ENCODE measurements around the gene CD2. TPM values are rescaled to one million over a fixed set of nuclear protein-coding genes. Genes with fewer than 3 reads are reported as not detected.
A peak's percentile ranks its signal among the peaks of the same experiment; 100 is the strongest.

Gene CD2
- total RNA-seq, 6 donors from 2014 or later = 3.8 to 23.5 (median 7.9) TPM

DNA sequence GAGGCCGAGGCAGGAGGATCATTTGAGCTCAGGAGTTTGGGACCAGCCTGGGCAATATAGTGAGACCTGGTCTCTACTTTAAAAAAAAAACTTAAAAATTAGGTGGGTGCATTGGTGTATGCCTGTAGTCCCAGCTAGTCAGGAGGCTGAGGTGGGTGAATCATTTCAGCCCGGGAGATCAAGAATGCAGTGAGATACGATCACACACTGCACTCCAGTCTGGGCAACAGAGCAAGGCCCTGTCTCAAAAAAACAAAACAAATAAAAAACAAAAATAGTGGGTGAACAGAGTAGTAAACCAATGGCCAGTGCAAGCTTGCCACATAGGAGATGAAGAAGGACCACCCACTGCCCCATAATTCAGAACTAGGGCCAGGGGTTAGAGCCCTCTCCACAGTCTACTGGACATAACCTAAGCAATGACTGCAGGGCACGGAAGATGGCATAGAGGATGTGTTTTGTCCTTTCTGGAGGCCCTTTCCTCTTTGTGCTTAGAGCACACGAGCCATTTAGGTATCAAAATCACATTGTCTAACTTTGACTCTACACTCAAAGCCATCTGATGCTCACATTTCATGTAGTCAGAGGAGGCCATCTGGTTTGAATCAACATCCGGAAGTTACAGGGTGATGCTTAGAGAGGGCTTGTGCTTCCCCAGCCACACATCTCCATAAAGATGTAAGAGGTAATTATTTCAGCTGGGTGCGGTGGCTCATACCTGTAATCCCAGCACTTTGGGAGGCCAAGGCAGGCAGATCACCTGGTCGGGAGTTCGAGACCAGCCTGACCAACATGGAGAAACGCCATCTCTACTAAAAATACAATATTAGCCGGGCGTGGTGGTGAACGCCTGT is 12.6 kb downstream of the CD2 start:
- 84 to 89% methylated on average over 13 of the region's 13 CpGs for WGBS, 2 donors
- Histone ChIP-seq H3K9me3 (no peaks in the 10 kb centered on the region), H3K36me3 (no peaks in the 10 kb centered on the region), H3K4me1 (peaks cover 0 to 15% (median 4%) of the 10 kb centered on the region in 4 donors), H3K27ac (peak overlapping the region in 2 of 4 donors; percentile 10 to 18), H3K4me3 (no peak overlapping the region), H3K27me3 (no peaks in the 10 kb centered on the region)
- TF ChIP-seq EP300 (IDR thresholded peaks at IDR 0.05) (no peak), POLR2A (IDR thresholded peaks at IDR 0.05) (no peak), CTCF (IDR thresholded peaks at IDR 0.05) (no peak), POLR2AphosphoS5 (IDR thresholded peaks at IDR 0.05) (no peak)
- DNase-seq (no peak), ATAC-seq (ENCODE audit: low FRiP score in 2 of 2) (no peak)

DNA sequence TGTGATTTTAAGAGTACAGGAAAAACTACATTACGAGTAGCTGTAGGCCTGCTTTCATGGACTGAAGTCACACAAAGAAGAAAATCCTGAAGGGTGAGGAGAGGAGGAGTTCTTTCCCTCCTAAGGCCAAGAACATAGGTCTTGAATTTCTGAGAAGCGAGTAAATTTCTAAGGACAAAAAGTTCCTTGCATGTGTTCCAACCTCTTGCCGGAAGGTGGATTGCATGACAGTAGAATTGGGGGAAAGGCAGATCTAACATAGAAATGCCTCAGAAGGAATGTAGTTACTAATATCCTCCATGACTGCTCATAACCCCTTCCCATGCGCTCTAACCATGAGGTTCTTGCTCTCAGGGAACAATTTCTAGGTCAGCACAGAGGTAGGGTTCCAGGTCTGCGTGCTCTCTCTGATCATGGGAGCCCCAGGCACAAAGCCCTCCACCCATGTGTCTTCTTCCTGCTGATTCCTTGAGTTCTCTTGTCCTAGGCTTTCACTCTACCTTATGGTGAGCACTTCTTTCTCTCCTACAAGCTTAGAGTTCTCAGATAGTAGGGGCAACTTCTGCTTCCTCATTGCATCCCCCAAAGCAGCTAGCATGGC is 13.7 kb downstream of the CD2 start:
- DNase-seq (no peak), ATAC-seq (ENCODE audit: low FRiP score in 2 of 2) (no peak)
- H3K4me3 ChIP-seq = no peak overlapping the region
- H3K27ac ChIP-seq = peak overlapping the region in 2 of 4 donors; percentile 40 to 49
- no peaks in the 10 kb centered on the region for H3K27me3 ChIP-seq
- H3K36me3 ChIP-seq = no peaks in the 10 kb centered on the region
- TF ChIP-seq EP300 (IDR thresholded peaks at IDR 0.05) (no peak), POLR2A (IDR thresholded peaks at IDR 0.05) (no peak), POLR2AphosphoS5 (IDR thresholded peaks at IDR 0.05) (no peak), CTCF (IDR thresholded peaks at IDR 0.05) (no peak)
- 90 to 93% methylated on average over 5 of the region's 5 CpGs for WGBS, 2 donors
- peaks cover 0 to 15% (median 4%) of the 10 kb centered on the region in 4 donors for H3K4me1 ChIP-seq
- H3K9me3 ChIP-seq = no peaks in the 10 kb centered on the region

DNA sequence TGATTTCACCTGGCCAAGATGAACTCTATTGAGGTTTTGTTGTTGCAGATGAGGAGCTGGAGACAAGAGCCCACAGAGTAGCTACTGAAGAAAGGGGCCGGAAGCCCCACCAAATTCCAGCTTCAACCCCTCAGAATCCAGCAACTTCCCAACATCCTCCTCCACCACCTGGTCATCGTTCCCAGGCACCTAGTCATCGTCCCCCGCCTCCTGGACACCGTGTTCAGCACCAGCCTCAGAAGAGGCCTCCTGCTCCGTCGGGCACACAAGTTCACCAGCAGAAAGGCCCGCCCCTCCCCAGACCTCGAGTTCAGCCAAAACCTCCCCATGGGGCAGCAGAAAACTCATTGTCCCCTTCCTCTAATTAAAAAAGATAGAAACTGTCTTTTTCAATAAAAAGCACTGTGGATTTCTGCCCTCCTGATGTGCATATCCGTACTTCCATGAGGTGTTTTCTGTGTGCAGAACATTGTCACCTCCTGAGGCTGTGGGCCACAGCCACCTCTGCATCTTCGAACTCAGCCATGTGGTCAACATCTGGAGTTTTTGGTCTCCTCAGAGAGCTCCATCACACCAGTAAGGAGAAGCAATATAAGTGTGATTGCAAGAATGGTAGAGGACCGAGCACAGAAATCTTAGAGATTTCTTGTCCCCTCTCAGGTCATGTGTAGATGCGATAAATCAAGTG is 14.3 kb downstream of the CD2 start:
- Histone ChIP-seq H3K27ac (peak overlapping the region in 2 of 4 donors; percentile 13 to 49), H3K9me3 (no peaks in the 10 kb centered on the region), H3K36me3 (no peaks in the 10 kb centered on the region), H3K4me3 (no peak overlapping the region), H3K4me1 (peaks cover 0 to 14% (median 4%) of the 10 kb centered on the region in 4 donors), H3K27me3 (no peaks in the 10 kb centered on the region)
- ATAC-seq (ENCODE audit: low FRiP score in 2 of 2) (no peak), DNase-seq (peak in 1 of 2 donors; percentile 3)
- no peak for TF ChIP-seq POLR2A (IDR thresholded peaks at IDR 0.05)
- no peak for TF ChIP-seq CTCF (IDR thresholded peaks at IDR 0.05)
- TF ChIP-seq EP300 (IDR thresholded peaks at IDR 0.05) = no peak
- no peak for TF ChIP-seq POLR2AphosphoS5 (IDR thresholded peaks at IDR 0.05)
- 85 to 94% methylated on average over 13 of the region's 13 CpGs for WGBS, 2 donors

GRCh38 chr1:116769104-116769452 is 14.8 kb downstream of the CD2 start:
- DNase-seq (no peak), ATAC-seq (ENCODE audit: low FRiP score in 2 of 2) (no peak)
- TF ChIP-seq EP300 (IDR thresholded peaks at IDR 0.05) (no peak), POLR2A (IDR thresholded peaks at IDR 0.05) (no peak), POLR2AphosphoS5 (IDR thresholded peaks at IDR 0.05) (no peak), CTCF (IDR thresholded peaks at IDR 0.05) (no peak)
- Histone ChIP-seq H3K27me3 (no peaks in the 10 kb centered on the region), H3K9me3 (no peaks in the 10 kb centered on the region), H3K36me3 (no peaks in the 10 kb centered on the region), H3K4me3 (no peak overlapping the region), H3K27ac (peak overlapping the region in 2 of 4 donors; percentile 13 to 49), H3K4me1 (peaks cover 0 to 9% (median 2%) of the 10 kb centered on the region in 4 donors)
- 66 to 80% methylated on average over 5 to 6 of the region's 6 CpGs for WGBS, 2 donors
